Tibial nerve (tissue), 4 donors: ENCODE measurements around the gene CAMSAP1.

Source experiments
- CTCF ChIP-seq, 5 experiments: fragments of 200-600 bp in 3 of 5; fragments of 450-650 bp in 2 of 5; sonication (generic) in 3 of 5; IDR thresholded peaks; one replicate each; pipeline ENCODE4 v1.5.1; 2016 to 2019; ENCODE audit warnings: antibody characterized with exemption in 5 of 5, mild to moderate bottlenecking in 3 of 5, moderate library complexity in 2 of 5
- EP300 ChIP-seq, 2 donors: sonication (generic); formaldehyde crosslinking; IDR thresholded peaks; one replicate each; pipeline ENCODE4 v1.6.1; 2017; ENCODE audit warnings: antibody characterized with exemption in 2 of 2, mild to moderate bottlenecking in 1 of 2
- POLR2A ChIP-seq, 2 donors: fragments of 450-650 bp; IDR thresholded peaks; one replicate each; pipeline ENCODE4 v1.6.1; 2017; ENCODE audit warnings: antibody characterized with exemption in 2 of 2, mild to moderate bottlenecking in 2 of 2, moderate library complexity in 2 of 2

GRCh38 chr9:135908093-135908753 lies 877 bp upstream of the CAMSAP1 start:
- TF ChIP-seq CTCF (IDR thresholded peaks at IDR 0.05) (no peak), EP300 (IDR thresholded peaks at IDR 0.05) (no peak), POLR2A (IDR thresholded peaks at IDR 0.05) (no peak)
